ENCODE data around the gene NUDCD3. TPM values are rescaled to one million over a fixed set of nuclear protein-coding genes. Genes with fewer than 3 reads are reported as not detected.
A peak's percentile ranks its signal among the peaks of the same experiment; 100 is the strongest.

Gene NUDCD3
- total RNA-seq (60.0 TPM), polyA plus RNA-seq (ENCODE audit: insufficient read depth in 1 of 8, insufficient read length in 8 of 8, low replicate concordance in 1 of 8) (10 to 100 TPM; 62.2 to 90.4 (median 80.0) TPM)
- long read RNA-seq, donor 1, full-length matches to known transcripts, result 4 of 10 reads
- long read RNA-seq, donor 1, partial matches to known transcripts, result 6 of 10 reads
- long read RNA-seq, donor 1, other reads (novel, unspliced or antisense), result 0 of 10 reads
- long read RNA-seq, donor 2, result 0 reads
- long read RNA-seq, donor 3, full-length matches to known transcripts, result 20 of 28 reads
- long read RNA-seq, donor 3, partial matches to known transcripts, result 8 of 28 reads
- long read RNA-seq, donor 3, other reads (novel, unspliced or antisense), result 0 of 28 reads
- long read RNA-seq, donor 4, full-length matches to known transcripts, result 11 of 11 reads
- long read RNA-seq, donor 4, partial matches to known transcripts, result 0 of 11 reads
- long read RNA-seq, donor 4, other reads (novel, unspliced or antisense), result 0 of 11 reads
- long read RNA-seq, donor 5, full-length matches to known transcripts, result 13 of 1,757 reads
- long read RNA-seq, donor 5, partial matches to known transcripts, result 1,739 of 1,757 reads
- long read RNA-seq, donor 5, other reads (novel, unspliced or antisense), result 5 of 1,757 reads
- long read RNA-seq, donor 6, full-length matches to known transcripts, result 20 of 1,888 reads
- long read RNA-seq, donor 6, partial matches to known transcripts, result 1,868 of 1,888 reads
- long read RNA-seq, donor 6, other reads (novel, unspliced or antisense), result 0 of 1,888 reads
- long read RNA-seq, donor 7, full-length matches to known transcripts, result 10 of 26 reads
- long read RNA-seq, donor 7, partial matches to known transcripts, result 16 of 26 reads
- long read RNA-seq, donor 7, other reads (novel, unspliced or antisense), result 0 of 26 reads
- long read RNA-seq, donor 8, full-length matches to known transcripts, result 8 of 19 reads
- long read RNA-seq, donor 8, partial matches to known transcripts, result 11 of 19 reads
- long read RNA-seq, donor 8, other reads (novel, unspliced or antisense), result 0 of 19 reads
- long read RNA-seq, donor 9, full-length matches to known transcripts, result 5 of 14 reads
- long read RNA-seq, donor 9, partial matches to known transcripts, result 0 of 14 reads
- long read RNA-seq, donor 9, other reads (novel, unspliced or antisense), result 9 of 14 reads
- long read RNA-seq, donor 10, full-length matches to known transcripts, result 12 of 1,585 reads
- long read RNA-seq, donor 10, partial matches to known transcripts, result 1,573 of 1,585 reads
- long read RNA-seq, donor 10, other reads (novel, unspliced or antisense), result 0 of 1,585 reads
- long read RNA-seq, donor 11, full-length matches to known transcripts, result 5 of 5 reads
- long read RNA-seq, donor 11, partial matches to known transcripts, result 0 of 5 reads
- long read RNA-seq, donor 11, other reads (novel, unspliced or antisense), result 0 of 5 reads

DNA sequence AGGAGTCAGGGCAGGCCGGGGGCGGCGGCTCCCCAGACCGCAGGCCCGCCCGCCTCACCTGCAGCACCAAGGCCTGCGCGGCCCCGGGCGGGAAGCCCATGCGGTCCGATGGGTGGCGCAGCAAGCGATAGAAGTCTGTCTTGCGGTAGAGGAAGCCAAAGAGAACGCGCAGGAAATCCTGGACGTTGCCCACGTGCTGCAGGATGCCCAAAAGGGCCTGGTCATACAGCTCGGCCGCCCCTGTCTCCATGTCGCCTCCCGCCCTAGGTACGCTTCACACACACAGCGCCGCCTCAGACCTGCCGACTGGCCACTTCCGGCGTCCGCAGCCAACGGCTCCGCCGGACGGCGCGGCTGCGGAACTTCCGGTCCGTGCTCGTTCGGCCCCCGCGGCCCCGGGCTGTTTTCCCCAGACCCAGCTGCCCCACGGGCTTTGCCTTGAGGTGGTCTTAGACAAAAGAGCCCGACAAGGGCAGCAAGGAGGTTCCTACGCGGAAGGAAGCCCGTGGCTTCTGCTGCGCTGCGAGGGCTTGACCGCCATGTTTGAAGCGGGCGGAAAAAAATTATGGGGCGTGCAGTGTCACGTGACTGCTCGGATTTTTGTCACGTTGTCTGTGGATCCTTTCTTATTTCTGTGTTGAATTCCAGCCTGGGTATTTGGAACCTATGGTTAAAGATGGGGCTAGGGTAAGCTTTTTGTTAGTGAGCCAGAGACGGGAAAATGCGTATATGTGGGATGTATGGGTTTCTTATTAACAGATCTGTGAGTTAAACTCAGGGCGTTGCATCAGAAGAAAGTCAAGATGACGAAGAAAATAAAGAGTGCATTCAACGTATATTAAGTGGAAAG is at the start of gene NUDCD3:
Gene NUDCD3, minus strand, starts transcription at position 308 of the 850 bp plus-strand sequence. Its CDS starts 58 bp downstream, at position 250.
- Histone ChIP-seq H3K36me3 (ENCODE audit: control insufficient read depth, insufficient read depth, low read length) (no peaks in the 10 kb centered on the region), H3K27me3 (ENCODE audit: control insufficient read depth, insufficient read depth, low read length) (peaks cover 2% of the 10 kb centered on the region), H3K9me3 (replicated peaks; ENCODE audit: control insufficient read depth, low read depth, low read length) (no peaks in the 10 kb centered on the region), H3K27ac (ENCODE audit: low read length) (peak within 1 kb of the TSS; percentile 98), H3K4me1 (ENCODE audit: control insufficient read depth, insufficient read depth, low read length) (peaks cover 5% of the 10 kb centered on the region), H3K4me3 (ENCODE audit: low read length) (peak within 1 kb of the TSS; percentile 81)
- DNase-seq, result peak; percentile 94
- WGBS (ENCODE audit: insufficient coverage), result under 1% methylated on average over 61 of the region's 63 CpGs

DNA sequence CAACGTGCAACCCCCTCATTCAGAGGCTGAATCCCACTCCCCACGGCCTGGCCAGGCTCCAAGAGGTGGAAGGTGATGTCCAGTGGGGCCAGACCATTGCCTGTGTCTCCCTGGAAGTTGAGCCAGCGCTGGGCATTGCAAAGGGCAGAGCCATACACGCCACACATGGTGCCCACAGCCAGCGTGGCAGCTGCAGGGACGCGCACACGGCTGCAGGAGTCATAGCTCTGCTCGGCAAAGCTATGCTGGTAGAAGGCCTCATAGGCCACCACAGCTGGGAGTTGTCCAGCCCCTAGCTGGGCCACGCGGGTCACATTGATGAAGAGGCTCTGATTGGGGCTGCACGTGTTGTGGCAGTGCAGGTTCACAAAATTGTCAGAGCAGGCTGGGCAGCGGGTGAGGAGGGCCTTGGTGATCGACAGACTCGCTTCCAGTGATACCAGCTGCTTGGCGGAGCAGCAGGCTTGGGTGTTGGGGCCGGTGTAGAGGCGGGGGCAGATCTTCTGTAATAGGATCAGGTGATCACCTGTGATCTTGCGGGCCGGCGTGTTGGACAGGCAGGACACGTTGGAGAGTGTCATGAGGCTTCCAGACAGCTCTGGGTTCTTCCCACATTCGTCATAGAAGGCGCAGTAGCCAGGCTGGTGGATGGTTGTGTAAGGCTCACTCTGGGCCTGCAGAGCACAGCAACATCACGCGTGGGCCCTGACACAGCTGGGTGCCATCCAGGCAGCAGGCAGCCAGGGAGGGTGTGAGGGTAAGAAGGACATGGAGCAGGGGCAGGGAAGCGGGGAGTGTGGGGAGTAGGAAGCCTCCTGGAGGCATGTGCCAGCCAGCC is 49.4 kb upstream of the NUDCD3 start:
- no peak for DNase-seq
- Histone ChIP-seq H3K4me1 (ENCODE audit: control insufficient read depth, insufficient read depth, low read length) (no peaks in the 10 kb centered on the region), H3K27me3 (ENCODE audit: control insufficient read depth, insufficient read depth, low read length) (no peaks in the 10 kb centered on the region), H3K4me3 (ENCODE audit: low read length) (no peak overlapping the region), H3K27ac (ENCODE audit: low read length) (no peak overlapping the region), H3K36me3 (ENCODE audit: control insufficient read depth, insufficient read depth, low read length) (no peaks in the 10 kb centered on the region), H3K9me3 (replicated peaks; ENCODE audit: control insufficient read depth, low read depth, low read length) (no peaks in the 10 kb centered on the region)
- 90% methylated on average over 22 of the region's 27 CpGs for WGBS (ENCODE audit: insufficient coverage)

GRCh38 chr7:44538798-44539668 is 48.6 kb upstream of the NUDCD3 start:
- WGBS (ENCODE audit: insufficient coverage), result 88% methylated on average over 27 of the region's 32 CpGs
- no peak overlapping the region for H3K27ac ChIP-seq (ENCODE audit: low read length)
- no peaks in the 10 kb centered on the region for H3K4me1 ChIP-seq (ENCODE audit: control insufficient read depth, insufficient read depth, low read length)

GRCh38 chr7:44538093-44538797 is 47.8 kb upstream of the NUDCD3 start:
- Histone ChIP-seq H3K9me3 (replicated peaks; ENCODE audit: control insufficient read depth, low read depth, low read length) (no peaks in the 10 kb centered on the region), H3K4me1 (ENCODE audit: control insufficient read depth, insufficient read depth, low read length) (no peaks in the 10 kb centered on the region), H3K27ac (ENCODE audit: low read length) (no peak overlapping the region), H3K27me3 (ENCODE audit: control insufficient read depth, insufficient read depth, low read length) (no peaks in the 10 kb centered on the region), H3K4me3 (ENCODE audit: low read length) (no peak overlapping the region), H3K36me3 (ENCODE audit: control insufficient read depth, insufficient read depth, low read length) (no peaks in the 10 kb centered on the region)
- 81% methylated on average over 15 of the region's 17 CpGs for WGBS (ENCODE audit: insufficient coverage)
- no peak for DNase-seq

More at GRCh38 chr7:44538798-44539668, 48.6 kb upstream of the NUDCD3 start:
- no peak for DNase-seq
- Histone ChIP-seq H3K27me3 (ENCODE audit: control insufficient read depth, insufficient read depth, low read length) (no peaks in the 10 kb centered on the region), H3K9me3 (replicated peaks; ENCODE audit: control insufficient read depth, low read depth, low read length) (no peaks in the 10 kb centered on the region), H3K4me3 (ENCODE audit: low read length) (no peak overlapping the region), H3K36me3 (ENCODE audit: control insufficient read depth, insufficient read depth, low read length) (no peaks in the 10 kb centered on the region)

- no peaks in the 10 kb centered on the region for H3K9me3 ChIP-seq (replicated peaks; ENCODE audit: control insufficient read depth, low read depth, low read length)
- H3K27ac ChIP-seq (ENCODE audit: low read length), result no peak overlapping the region
- no peaks in the 10 kb centered on the region for H3K36me3 ChIP-seq (ENCODE audit: control insufficient read depth, insufficient read depth, low read length)
- WGBS (ENCODE audit: insufficient coverage), result 94% methylated on average over 3 of the region's 6 CpGs
- H3K27me3 ChIP-seq (ENCODE audit: control insufficient read depth, insufficient read depth, low read length), result no peaks in the 10 kb centered on the region
- H3K4me3 ChIP-seq (ENCODE audit: low read length), result no peak overlapping the region
- no peaks in the 10 kb centered on the region for H3K4me1 ChIP-seq (ENCODE audit: control insufficient read depth, insufficient read depth, low read length)
- no peak for DNase-seq
Measured at GRCh38 chr7:44537442-44537841, 47.0 kb upstream of the NUDCD3 start.

DNA sequence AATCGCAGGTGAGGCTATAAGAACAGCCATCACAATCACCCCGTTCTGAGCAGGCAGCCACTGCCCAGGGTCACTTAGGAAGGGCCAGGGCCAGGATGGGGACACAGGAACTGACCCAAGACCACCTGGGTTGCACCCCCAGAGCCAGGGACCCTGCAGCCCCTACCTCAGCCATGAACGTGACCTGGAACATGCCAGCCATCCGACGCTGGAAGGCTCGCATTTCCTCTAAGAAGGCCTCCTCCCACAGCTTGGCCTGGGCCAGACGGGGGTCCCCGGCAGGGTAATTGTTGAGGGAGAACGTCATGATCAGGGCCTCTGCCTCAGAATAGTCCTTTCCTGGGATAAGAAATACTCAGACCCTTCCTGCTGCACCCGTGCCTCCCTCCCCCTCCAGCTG is 45.6 kb upstream of the NUDCD3 start:
- WGBS (ENCODE audit: insufficient coverage), result 73% methylated on average over 4 of the region's 10 CpGs

GRCh38 chr7:44535348-44536064 is 45.0 kb upstream of the NUDCD3 start:
- Histone ChIP-seq H3K27ac (ENCODE audit: low read length) (no peak overlapping the region), H3K36me3 (ENCODE audit: control insufficient read depth, insufficient read depth, low read length) (no peaks in the 10 kb centered on the region), H3K4me1 (ENCODE audit: control insufficient read depth, insufficient read depth, low read length) (no peaks in the 10 kb centered on the region), H3K9me3 (replicated peaks; ENCODE audit: control insufficient read depth, low read depth, low read length) (no peaks in the 10 kb centered on the region), H3K27me3 (ENCODE audit: control insufficient read depth, insufficient read depth, low read length) (no peaks in the 10 kb centered on the region), H3K4me3 (ENCODE audit: low read length) (no peak overlapping the region)
- WGBS (ENCODE audit: insufficient coverage), result 90% methylated on average over 8 of the region's 8 CpGs
- DNase-seq, result no peak

More for the DNA sequence above, 45.6 kb upstream of the NUDCD3 start:
- no peaks in the 10 kb centered on the region for H3K27me3 ChIP-seq (ENCODE audit: control insufficient read depth, insufficient read depth, low read length)
- DNase-seq, result no peak
- no peaks in the 10 kb centered on the region for H3K9me3 ChIP-seq (replicated peaks; ENCODE audit: control insufficient read depth, low read depth, low read length)
- no peak overlapping the region for H3K4me3 ChIP-seq (ENCODE audit: low read length)
- H3K36me3 ChIP-seq (ENCODE audit: control insufficient read depth, insufficient read depth, low read length), result no peaks in the 10 kb centered on the region
- no peak overlapping the region for H3K27ac ChIP-seq (ENCODE audit: low read length)
- no peaks in the 10 kb centered on the region for H3K4me1 ChIP-seq (ENCODE audit: control insufficient read depth, insufficient read depth, low read length)

Measured in muscle of leg (tissue), 16 donors.